HFF-Myc (cell line): ENCODE measurements around the gene S100A8.

Experiments used
- DNase-seq: peaks from one replicate; pipeline ENCODE4 v3.0.0-alpha.2; 2011; ENCODE audit warnings: low read depth; ENCODE audit errors: extremely low read depth
- H3K4me3 ChIP-seq: replicated peaks from 2 replicates; pipeline ENCODE4 v1.5.1; 2011; ENCODE audit warnings: low read depth, mild to moderate bottlenecking, control low read depth, low read length
- TF ChIP-seq, protein P1 (sequence below): IDR thresholded peaks from 2 replicates; pipeline ENCODE4 v1.5.1; 2012; ENCODE audit warnings: mild to moderate bottlenecking, low read depth, low read length, control low read depth; ENCODE audit errors: missing control alignments

Gene S100A8

DNA sequence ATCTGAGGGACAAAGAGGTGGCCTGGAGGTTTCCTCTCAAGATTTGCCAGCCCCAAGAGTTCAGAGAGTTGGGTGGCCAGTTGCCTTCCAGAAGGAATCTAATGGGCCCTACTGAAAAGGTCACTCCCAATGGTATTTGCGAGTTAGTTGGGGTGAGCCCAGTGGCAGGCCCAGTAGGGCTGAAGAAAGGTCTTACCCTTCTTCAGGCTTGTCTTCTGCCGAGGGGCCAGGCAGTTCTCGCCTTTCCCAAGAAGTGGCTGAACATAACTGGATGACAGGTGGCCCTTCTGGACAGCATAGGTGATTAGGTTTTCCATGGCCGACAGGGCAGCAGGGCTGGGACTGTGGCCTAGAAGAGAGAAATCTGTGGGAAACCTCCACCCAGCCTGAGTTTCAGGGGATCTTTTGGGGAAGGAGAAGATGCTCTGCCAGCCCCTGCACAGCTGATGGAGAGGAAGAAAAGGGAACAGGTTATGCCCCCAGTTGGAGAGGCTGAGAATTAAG, 49.4 kb downstream of the S100A8 start:
- no peak overlapping the region for H3K4me3 ChIP-seq
- TF ChIP-seq, protein P1, sequence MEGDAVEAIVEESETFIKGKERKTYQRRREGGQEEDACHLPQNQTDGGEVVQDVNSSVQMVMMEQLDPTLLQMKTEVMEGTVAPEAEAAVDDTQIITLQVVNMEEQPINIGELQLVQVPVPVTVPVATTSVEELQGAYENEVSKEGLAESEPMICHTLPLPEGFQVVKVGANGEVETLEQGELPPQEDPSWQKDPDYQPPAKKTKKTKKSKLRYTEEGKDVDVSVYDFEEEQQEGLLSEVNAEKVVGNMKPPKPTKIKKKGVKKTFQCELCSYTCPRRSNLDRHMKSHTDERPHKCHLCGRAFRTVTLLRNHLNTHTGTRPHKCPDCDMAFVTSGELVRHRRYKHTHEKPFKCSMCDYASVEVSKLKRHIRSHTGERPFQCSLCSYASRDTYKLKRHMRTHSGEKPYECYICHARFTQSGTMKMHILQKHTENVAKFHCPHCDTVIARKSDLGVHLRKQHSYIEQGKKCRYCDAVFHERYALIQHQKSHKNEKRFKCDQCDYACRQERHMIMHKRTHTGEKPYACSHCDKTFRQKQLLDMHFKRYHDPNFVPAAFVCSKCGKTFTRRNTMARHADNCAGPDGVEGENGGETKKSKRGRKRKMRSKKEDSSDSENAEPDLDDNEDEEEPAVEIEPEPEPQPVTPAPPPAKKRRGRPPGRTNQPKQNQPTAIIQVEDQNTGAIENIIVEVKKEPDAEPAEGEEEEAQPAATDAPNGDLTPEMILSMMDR = no peak
- no peak for DNase-seq

DNA sequence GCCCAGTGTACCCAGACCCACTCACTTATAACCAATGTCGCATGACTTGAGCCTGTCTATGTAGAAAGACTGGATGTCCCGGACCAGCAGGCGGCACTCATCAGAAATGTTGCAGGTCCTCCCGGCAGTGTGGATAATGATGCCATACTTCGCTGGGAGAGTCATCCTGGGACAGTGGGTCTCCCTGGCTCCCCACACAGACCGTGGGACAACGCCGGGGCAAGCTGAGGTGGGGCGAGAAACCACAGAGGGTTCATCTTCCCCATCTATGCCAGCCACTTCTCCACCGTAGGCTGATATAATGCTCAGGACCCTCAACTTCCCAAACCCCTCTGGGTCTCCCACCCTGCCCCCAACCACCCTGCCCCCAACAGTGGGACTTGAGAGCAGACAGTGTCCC, 50.5 kb downstream of the S100A8 start:
- TF ChIP-seq, protein P1 = no peak
- no peak for DNase-seq
- no peak overlapping the region for H3K4me3 ChIP-seq
